HG03280 (cell line): ENCODE data around the gene TMEM239.
"Not testable (repeated sequence)": the region's sequence is repeated elsewhere in the genome, so short reads cannot be mapped to it uniquely, and the experiment has no call there.

ENCODE experiments used
- ATAC-seq: cut with Tn5 transposase; IDR thresholded peaks from one replicate; pipeline ENCODE4 v1.9.1; 2021; ENCODE audit warnings: mild to moderate bottlenecking, moderate library complexity; ENCODE audit not compliant: unreplicated experiment

The TMEM239 gene

DNA sequence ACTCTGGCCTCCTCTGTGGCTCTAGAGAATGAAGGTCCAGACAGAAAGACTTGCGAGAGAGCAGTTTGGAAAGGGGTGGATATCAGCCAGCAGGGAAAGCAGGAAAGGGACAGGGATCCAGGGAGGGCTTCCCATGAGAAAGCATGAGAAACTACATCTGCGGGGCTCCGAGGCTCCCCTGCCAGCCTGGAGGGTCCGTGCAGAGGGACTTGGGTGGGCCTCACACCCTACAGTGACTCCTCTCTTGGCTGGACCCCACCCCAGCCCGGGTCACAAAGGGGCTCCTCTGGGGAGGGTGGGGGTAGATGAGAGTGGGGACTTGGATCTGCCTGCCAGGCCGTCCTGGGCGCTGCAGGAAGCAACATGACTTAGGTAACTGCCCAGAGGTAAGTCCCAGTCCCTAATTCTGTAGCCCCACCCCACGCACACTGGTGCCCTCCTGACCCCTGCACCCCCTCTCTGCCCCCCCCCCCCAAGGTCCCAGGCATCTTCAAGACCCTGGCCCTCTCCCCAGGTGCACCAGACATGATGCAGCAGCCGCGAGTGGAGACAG lies at the start of gene TMEM239:
TSS of gene TMEM239 (plus strand) at position 335 of the 553 bp plus-strand sequence. CDS start at position 526, 191 bp downstream.
- no peak for ATAC-seq

- ATAC-seq, result no peak
Measured at GRCh38 chr20:2767768-2768631, 48.2 kb upstream of the TMEM239 start.

GRCh38 chr20:2768632-2769015 lies 47.5 kb upstream of the TMEM239 start:
- ATAC-seq, result no peak

DNA sequence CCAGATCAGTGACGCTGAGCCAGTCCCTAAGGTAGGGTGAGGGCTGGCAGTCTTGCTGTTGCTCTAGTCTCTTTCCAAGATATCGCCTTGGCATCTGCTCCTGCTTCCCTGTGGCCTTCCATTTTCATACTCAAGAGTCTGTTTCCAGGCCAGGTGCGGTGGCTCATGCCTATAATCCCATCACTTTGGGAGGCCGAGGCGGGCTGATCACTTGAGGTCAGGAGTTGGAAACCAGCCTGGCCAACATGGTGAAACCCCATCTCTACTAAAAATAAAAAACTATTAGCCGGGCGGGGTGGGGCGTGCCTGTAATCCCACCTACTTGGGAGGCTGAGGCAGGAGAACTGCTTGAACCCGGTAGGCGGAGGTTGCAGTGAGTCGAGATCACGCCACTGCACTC lies 46.1 kb upstream of the TMEM239 start:
- ATAC-seq, result not testable (repeated sequence)

DNA sequence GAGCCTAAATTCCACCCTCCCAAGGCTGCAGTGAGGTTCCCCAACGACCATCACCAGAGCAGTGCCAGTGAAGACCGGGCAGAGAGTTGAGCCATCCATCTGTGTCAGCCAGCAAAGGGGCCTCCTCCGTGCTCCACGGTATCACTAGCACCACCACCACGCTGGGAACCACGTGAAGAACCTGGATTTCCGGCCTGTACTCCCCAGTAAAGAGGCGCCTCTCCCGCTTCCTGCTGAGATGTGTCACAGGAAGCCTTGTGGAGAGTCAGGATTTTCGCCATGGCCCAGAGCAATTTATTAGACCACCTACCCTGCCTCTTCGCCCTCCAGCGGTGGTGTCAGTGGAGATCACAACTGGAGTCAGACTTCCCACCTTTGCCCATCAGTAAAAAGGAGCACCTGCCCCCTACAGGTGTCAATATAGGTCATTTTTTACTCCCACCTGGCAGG lies 44.5 kb upstream of the TMEM239 start:
- no peak for ATAC-seq

GRCh38 chr20:2773812-2774211 lies 42.4 kb upstream of the TMEM239 start:
- ATAC-seq, result no peak

DNA sequence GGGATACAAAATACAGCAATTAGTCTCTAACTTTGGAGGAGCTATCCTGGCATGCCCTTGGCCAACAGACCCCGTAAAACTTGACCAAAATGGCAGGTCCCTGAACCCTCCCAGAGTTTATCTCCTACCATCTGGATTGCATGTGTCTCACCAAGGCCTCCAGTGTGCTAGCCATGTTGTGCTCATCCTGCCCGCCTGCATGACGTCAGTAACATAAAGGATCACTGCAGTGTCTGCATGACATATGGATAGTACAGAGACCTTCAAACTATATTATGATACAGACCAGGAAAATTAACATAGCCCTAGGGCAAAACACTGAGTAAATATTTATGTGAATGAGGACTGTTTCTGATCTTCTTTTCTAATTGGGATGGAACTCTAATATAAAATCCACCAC lies 41.0 kb upstream of the TMEM239 start:
- no peak for ATAC-seq

DNA sequence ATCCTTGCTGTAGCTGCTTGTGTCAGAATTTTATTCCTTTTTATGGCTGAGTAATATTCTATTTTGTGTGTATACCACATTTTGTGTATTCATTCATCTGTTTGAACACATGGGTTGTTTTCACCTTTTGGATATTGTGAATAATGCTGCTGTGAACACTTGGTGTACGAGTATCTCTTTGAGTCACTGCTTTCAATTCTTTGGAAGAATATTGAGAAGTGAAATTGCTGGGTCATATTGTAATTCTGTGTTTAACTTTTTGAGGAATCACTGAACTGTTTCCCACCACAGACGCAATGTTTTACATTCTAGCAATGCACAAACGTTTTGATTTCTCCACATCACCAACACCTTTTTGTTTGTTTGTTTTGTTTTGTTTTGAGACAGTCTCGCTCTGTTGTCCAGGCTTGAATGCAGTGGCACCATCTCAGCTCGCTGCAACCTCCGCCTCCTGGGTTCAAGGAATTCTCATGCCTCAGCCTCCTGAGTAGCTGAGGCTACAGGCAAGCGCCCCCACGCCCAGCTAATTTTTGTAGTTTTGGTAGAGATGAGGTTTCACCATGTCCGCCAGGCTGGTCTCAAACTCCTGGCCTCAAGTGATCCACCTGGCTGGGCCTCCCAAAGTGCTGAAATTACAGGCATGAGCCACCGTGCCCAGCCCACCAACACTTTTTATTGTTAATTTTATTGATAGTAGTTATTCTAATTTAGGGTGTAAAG lies 37.4 kb upstream of the TMEM239 start:
- no peak for ATAC-seq

DNA sequence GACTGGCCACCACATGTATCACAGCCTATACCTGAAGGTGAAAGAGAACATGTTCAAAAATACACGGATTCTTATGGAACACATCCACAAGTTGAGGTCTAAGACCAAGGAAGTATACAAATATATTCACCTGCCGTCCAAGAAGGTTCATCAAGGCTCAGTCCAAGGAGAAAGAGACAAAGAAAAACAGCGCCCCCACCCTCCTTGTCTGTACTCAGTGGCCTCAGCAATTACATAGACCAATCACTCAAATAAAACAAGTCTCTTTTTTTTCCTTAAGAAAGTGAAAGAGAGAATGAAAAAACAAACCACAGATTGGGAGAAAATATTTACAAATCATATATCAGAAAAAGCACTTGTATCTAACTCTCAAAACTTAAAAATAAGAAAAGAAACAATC lies 35.2 kb upstream of the TMEM239 start:
- ATAC-seq, result no peak

GRCh38 chr20:2783908-2784566 lies 32.1 kb upstream of the TMEM239 start:
- ATAC-seq, result no peak

DNA sequence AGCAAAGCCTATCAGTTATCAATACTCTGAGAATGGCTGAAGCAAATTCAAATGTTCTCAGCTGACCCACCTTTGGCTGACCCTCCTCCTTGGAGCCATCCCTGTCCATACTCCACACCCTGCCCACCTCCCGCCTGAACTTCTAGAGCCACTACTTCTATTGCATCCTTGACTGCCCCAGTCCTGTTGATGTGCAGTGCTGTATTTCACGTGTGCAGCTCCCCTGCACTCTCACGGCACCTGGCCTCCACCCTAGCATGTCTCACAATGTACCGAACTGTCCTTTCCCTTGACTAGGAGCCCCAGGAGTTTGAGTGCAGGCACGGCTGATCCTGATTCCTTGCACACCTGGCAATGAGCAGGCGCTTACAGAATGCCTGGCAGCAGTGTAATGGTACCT lies 22.7 kb upstream of the TMEM239 start:
- no peak for ATAC-seq

DNA sequence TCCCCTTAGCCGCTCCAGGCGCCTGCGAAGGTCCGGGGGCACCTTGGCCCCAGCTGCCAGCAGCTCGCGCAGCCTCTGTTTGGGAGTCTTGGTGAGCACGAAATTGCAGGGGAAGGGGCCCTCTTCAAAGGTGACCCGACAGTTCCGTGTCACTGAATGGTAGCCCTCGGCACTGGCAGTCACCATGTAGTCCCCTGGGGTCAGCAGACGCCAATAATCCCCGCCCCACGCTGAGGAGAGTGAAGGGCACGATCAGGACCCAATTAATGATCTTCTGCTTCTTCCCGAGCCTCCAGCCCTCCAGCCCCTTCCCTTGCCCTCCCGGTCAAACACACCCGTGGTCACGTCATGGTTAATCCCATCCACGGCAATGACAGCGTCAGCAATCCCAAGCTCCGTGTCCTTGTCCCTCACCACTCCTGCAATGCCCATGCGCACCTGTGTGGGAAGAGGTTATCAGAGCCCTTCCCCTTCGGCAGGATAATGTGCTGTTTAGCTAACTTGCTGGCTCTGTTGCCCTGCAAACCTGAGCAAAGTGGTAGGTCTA lies 21.9 kb upstream of the TMEM239 start:
- no peak for ATAC-seq

- ATAC-seq, result no peak
Measured at GRCh38 chr20:2794866-2795447, 21.2 kb upstream of the TMEM239 start.

DNA sequence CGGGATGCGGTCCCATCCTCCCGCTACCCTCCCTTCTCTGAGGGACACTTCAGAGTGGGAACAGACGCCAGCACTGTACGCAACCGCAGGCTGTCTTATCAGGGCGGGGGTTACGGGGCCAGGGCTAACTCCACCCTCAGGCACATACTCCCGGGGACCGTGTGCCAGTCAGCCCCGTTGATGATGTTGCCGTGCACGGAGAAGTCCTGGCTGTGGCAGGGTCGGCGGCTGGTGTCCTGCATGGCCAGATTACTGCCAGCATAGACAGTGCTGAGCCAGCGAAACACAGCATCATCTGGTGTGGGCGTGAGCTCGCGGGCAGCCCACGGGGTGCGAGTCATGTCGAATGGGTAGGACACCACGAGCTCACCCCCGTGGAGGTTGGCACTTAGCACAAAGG lies 20.7 kb upstream of the TMEM239 start:
- no peak for ATAC-seq

- no peak for ATAC-seq
Measured at GRCh38 chr20:2796011-2796660, 20.0 kb upstream of the TMEM239 start.

DNA sequence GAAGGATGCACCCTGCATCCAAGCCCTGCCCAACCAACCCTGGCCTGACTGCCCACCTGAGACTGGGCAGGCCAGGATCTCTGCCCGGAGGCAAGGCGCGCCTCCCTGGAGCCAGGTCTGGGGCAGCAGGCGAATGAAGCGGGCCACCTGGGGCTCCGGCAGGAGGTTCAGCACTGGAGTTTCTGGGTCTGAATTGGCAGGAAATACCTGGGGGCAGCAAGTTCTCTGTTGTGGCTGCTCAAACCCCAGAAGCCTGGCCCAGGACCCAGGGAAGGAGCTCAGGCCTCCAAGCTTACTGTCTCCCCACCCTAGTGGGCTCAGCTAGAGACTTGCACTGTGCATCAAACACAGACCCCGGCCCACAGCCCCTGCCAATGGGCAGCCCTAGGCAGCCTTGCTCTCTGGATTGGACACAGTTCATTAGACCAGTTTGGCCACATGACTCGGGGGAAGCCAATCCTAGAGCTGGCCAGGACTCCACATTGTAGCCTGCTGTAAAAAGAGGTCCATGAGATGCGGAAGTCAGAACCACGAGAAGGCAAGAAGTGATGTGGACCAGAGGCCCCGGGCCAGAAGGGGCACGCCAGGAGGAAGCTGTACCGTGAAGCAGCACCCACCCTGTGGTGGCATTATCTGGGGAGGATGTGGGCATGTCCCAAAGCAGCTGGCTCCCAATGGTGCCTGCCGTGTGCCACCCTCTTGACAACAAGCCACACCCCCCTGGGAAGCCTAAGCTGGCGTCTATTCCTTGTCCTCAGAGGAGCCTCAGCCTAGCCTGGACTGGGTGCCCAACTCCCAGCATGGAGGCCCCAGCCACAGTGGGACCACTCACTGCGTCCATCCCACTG lies 18.8 kb upstream of the TMEM239 start:
- ATAC-seq, result no peak

GRCh38 chr20:2798095-2798805 lies 17.9 kb upstream of the TMEM239 start:
- no peak for ATAC-seq

DNA sequence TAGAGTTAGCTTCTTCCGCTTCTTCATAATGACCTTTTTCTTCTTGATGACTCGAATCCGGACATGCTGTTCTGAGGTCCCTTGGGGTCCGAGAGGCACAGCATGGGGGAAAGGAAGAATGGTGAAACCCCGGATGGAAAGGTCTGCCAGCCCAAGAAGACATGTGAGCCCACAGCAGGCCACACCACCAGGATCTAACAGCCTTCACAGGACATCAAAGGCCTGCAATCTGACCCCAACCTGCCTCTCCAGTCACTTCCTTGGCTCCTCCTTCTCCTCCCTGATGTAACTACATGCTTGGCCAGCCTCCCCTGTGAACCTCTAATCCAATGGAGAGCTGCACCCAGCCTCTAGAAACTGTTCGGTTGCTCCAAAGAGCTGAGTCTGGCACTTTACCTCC lies 17.4 kb upstream of the TMEM239 start:
- ATAC-seq, result no peak

DNA sequence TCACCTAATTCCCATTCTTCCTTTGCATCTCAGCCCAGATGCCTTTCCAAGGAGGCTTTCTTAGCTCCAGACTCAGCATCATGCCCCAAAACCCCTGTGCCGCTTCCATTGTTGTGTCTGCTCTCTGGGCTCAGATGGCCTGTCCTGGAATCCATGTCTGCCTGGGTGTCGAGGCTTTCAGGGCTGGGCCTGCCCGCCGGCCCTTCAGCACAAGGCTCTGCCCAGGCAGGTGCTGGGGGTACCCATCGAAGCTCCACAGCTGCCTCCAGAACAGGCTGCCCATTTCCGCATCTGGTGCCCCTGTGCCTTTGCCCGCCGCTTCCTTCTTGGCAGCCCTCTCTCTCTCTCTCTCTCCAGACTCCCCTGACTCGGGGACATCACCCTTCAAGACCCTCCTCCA lies 16.9 kb upstream of the TMEM239 start:
- ATAC-seq, result no peak
